Type B pancreatic cell (in vitro differentiated cells): ENCODE data around the gene CYP3A5. TPM values are rescaled to one million over a fixed set of nuclear protein-coding genes. Genes with fewer than 3 reads are reported as not detected.
"Not testable (repeated sequence)": the region's sequence is repeated elsewhere in the genome, so short reads cannot be mapped to it uniquely, and the experiment has no call there.

Source experiments
- DNase-seq: peaks from one replicate; pipeline ENCODE4 v3.0.0; 2021; ENCODE audit warnings: mixed read lengths; ENCODE audit not compliant: unreplicated experiment; ENCODE audit errors: extremely low spot score
- H3K27ac Mint-ChIP-seq: 2 replicates; pipeline ENCODE4 v1.8.0; 2021; ENCODE audit warnings: mild to moderate bottlenecking, mixed read lengths
- H3K27me3 Mint-ChIP-seq: 2 replicates; pipeline ENCODE4 v1.8.0; 2021; ENCODE audit warnings: mixed read lengths
- H3K36me3 Mint-ChIP-seq: 2 replicates; pipeline ENCODE4 v1.8.0; 2021; ENCODE audit warnings: mixed read lengths
- H3K4me1 Mint-ChIP-seq: one replicate; pipeline ENCODE4 v1.8.0; 2021; ENCODE audit warnings: mixed read lengths; ENCODE audit not compliant: unreplicated experiment
- H3K4me3 Mint-ChIP-seq: 2 replicates; pipeline ENCODE4 v1.8.0; 2021; ENCODE audit warnings: mild to moderate bottlenecking, mixed read lengths
- H3K9me3 Mint-ChIP-seq: 2 replicates; pipeline ENCODE4 v1.8.0; 2021; ENCODE audit warnings: mixed read lengths
- total RNA-seq: library from RNA; stranded (reverse); gene quantifications from 2 replicates; pipeline ENCODE4 v1.2.1, GENCODE V29; 2021; ENCODE audit warnings: low replicate concordance
- TF ChIP-seq, protein P1 (sequence below): fragments of 200-600 bp; sonication (generic); conservative IDR thresholded peaks from 2 replicates; pipeline ENCODE4 v1.5.0; 2021; ENCODE audit warnings: antibody characterized with exemption, mild to moderate bottlenecking

The CYP3A5 gene
- total RNA-seq, 1 donor from 2014 or later = 33.1 TPM

DNA sequence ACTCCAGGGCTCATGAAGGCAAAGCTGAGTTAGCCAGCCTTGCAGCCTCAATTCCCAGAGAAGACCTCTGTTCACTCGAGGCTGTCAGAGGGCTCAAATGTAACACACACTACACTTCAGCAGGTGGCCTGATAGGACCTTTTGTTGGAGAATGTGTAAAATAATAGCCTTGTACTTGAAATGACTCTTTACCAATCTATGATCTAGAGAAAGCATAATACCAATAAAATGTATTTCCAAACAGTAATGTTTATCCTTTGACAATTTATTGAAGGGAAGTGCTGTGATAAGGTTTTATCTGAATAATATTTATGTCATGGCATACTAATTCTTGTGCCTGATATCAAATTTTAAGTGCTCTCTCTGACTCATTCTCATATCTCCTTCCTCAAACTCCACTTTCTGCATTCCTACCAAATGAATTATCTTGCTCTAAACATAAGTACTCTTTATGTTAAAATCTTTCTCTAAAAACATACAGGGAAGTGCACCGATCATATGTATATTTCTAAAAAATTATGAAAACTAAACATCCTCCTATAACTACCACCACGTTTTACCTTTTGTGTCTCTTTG, 34.3 kb upstream of the CYP3A5 start:
- no peaks in the 10 kb centered on the region for H3K9me3 Mint-ChIP-seq
- H3K4me3 Mint-ChIP-seq = no peak overlapping the region
- no peaks in the 10 kb centered on the region for H3K4me1 Mint-ChIP-seq
- TF ChIP-seq, protein P1, sequence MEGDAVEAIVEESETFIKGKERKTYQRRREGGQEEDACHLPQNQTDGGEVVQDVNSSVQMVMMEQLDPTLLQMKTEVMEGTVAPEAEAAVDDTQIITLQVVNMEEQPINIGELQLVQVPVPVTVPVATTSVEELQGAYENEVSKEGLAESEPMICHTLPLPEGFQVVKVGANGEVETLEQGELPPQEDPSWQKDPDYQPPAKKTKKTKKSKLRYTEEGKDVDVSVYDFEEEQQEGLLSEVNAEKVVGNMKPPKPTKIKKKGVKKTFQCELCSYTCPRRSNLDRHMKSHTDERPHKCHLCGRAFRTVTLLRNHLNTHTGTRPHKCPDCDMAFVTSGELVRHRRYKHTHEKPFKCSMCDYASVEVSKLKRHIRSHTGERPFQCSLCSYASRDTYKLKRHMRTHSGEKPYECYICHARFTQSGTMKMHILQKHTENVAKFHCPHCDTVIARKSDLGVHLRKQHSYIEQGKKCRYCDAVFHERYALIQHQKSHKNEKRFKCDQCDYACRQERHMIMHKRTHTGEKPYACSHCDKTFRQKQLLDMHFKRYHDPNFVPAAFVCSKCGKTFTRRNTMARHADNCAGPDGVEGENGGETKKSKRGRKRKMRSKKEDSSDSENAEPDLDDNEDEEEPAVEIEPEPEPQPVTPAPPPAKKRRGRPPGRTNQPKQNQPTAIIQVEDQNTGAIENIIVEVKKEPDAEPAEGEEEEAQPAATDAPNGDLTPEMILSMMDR = no peak
- H3K27me3 Mint-ChIP-seq = no peaks in the 10 kb centered on the region
- H3K27ac Mint-ChIP-seq = no peak overlapping the region
- DNase-seq = no peak
- H3K36me3 Mint-ChIP-seq = no peaks in the 10 kb centered on the region

DNA sequence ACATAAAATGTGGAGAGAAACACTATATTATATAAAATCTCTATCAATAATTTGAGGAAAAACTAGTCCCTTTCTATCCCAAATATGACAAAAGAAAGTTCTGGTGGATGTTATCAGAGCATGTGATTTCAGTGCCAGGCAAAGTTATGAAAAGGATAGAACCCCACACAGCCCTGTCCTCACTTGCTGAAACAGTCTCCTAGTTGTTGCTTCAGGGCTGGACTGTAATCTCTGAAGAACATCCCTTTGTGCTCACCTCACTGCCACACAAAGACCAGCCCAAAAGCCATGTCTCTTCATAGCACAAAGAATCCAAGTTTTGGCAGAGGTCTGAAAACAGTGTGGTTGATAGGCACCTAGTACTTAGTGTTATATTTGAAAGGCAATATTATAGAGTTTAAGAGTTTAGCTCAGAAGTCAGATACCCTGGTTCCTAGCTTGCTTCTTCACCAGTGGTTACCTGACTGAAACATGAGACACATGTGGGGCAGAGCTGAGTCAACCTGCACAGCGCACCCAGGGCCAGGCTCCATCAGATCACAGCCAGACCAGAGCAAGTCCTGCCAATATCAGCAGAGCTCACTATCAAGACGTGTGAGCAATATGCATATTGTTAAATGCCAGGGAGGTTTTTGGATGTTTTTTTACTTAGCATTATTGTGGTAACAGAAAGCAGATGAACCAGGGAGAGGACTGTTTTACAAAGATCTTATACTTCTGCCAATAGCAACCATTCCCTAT, 30.2 kb upstream of the CYP3A5 start:
- no peaks in the 10 kb centered on the region for H3K4me1 Mint-ChIP-seq
- TF ChIP-seq, protein P1 = no peak
- no peak overlapping the region for H3K27ac Mint-ChIP-seq
- DNase-seq = no peak
- no peaks in the 10 kb centered on the region for H3K27me3 Mint-ChIP-seq
- H3K4me3 Mint-ChIP-seq = no peak overlapping the region
- no peaks in the 10 kb centered on the region for H3K9me3 Mint-ChIP-seq
- H3K36me3 Mint-ChIP-seq = no peaks in the 10 kb centered on the region

DNA sequence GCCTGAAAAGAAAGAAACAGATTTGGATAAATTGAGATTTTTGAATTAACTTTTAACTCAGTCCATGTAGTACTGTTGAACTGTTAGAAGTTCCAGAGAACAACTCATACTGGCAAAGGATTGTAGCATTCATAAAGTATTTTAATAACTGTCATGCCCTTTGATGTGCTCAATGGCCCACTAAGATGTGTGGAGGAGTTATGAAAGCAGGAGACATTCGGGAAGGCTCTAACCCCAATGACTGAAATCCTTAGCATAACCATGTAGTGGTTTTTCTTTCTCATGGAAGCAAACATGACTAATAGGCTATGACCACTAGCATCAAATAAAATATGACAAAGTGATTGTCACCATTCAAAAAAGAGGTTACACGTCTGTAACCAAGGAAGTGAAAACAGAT, 29.5 kb upstream of the CYP3A5 start:
- Mint-ChIP-seq H3K4me3 (no peak overlapping the region), H3K36me3 (no peaks in the 10 kb centered on the region), H3K4me1 (no peaks in the 10 kb centered on the region), H3K27ac (no peak overlapping the region), H3K27me3 (no peaks in the 10 kb centered on the region), H3K9me3 (no peaks in the 10 kb centered on the region)
- DNase-seq = no peak
- TF ChIP-seq, protein P1 = no peak

DNA sequence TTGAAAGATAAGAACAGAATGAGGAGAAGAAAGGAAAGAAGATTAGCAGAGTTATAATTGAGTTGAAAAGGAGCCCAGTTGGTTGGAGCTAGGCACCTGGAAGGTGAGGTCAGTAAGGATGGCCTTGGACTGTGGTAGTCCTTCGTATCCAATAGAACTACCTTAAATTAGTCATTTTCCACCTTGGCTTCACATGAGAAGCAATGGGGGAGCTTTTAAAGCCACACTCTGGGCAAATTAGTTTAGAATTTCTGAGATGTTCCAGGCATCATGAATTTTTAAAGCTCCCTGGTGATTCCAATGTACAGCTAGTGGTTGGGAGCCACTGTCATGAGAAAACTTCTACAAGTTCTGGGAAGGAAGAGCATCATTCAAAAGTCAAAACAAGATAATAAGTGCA, 27.3 kb upstream of the CYP3A5 start:
- TF ChIP-seq, protein P1 = no peak
- Mint-ChIP-seq H3K27ac (no peak overlapping the region), H3K27me3 (no peaks in the 10 kb centered on the region), H3K36me3 (no peaks in the 10 kb centered on the region), H3K4me1 (no peaks in the 10 kb centered on the region), H3K4me3 (no peak overlapping the region), H3K9me3 (no peaks in the 10 kb centered on the region)
- no peak for DNase-seq

DNA sequence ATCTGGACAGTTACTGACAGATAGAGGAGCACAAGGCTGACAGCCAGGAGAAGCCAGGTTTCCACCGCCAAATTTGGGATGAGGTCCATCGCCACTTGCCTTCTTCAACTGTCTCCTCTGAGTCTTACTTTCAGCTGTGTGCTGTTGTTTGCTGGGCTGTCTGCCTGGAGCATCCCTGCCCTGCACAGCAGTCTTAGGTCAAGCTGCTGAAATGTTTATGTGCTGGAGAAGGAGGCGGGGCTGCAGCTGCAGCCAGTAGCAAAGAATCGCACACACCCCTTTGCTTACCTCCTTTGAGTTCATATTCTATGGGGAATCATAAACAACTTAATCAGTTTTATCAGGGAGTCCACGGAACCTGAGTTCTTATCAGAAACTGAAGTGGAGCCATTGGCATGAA, 20.1 kb upstream of the CYP3A5 start:
- H3K4me1 Mint-ChIP-seq = peaks cover 3% of the 10 kb centered on the region
- TF ChIP-seq, protein P1 = no peak
- H3K9me3 Mint-ChIP-seq = no peaks in the 10 kb centered on the region
- peak overlapping the region; percentile 95 for H3K27ac Mint-ChIP-seq
- no peak for DNase-seq
- peak overlapping the region; percentile 31 for H3K4me3 Mint-ChIP-seq
- peaks cover 8% of the 10 kb centered on the region for H3K27me3 Mint-ChIP-seq
- H3K36me3 Mint-ChIP-seq = no peaks in the 10 kb centered on the region

DNA sequence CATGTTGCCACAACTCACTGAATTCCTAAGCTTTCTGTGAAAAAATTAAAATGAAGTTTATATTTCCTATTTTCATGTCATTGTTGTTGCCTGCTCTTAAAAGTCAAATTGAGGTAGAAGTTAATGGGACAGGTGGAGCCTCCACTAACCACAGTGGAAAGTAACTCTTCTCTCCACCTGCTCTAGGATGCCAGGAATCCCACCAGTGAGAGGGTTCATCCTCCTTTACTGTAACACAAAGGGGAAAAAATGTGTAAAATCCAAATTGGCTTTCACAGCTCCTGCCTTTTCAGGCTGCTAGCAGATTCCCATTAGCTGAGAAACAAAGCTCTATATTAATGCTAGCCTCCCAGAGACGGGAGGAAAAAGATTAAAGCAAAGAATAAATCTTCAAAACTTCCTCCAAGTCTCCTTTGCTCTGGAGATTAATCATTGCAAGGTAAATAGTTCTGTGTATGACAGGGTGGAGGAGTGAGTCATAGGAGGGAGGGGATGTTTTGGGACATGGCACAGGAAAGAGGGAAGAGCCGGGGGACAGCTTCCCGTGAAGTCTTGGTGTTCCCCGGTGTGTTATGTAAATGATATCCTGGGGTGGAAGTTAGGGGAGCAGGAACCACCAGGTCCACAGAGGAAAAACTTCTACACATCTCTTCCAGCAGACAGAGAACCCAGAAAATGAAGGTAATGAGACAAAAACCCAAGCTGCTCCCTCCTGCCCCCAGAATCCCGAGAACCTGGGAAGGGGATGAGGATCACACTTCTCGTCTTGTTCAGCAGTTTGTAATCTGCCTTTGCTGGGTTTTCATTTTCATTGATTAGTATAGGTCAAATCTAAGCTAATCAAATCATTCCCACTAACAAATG, 19.3 kb upstream of the CYP3A5 start:
- not testable (repeated sequence) for H3K4me1 Mint-ChIP-seq

More for the DNA sequence above, 19.3 kb upstream of the CYP3A5 start:
- not testable (repeated sequence) for H3K9me3 Mint-ChIP-seq, H3K27me3 Mint-ChIP-seq, DNase-seq, H3K36me3 Mint-ChIP-seq
- peak overlapping the region; percentile 77 for H3K4me3 Mint-ChIP-seq
- peak overlapping the region; percentile 95 for H3K27ac Mint-ChIP-seq
